HG03175 (cell line): ENCODE data around the gene SLC43A3.
"Not testable (repeated sequence)": the region's sequence is repeated elsewhere in the genome, so short reads cannot be mapped to it uniquely, and the experiment has no call there.

Source experiments
- ATAC-seq: cut with Tn5 transposase; IDR thresholded peaks from one replicate; pipeline ENCODE4 v1.9.1; 2021; ENCODE audit warnings: mild to moderate bottlenecking, moderate library complexity; ENCODE audit not compliant: unreplicated experiment

SLC43A3 gene

GRCh38 chr11:57387289-57388030, 39.5 kb downstream of the SLC43A3 start:
- no peak for ATAC-seq

DNA sequence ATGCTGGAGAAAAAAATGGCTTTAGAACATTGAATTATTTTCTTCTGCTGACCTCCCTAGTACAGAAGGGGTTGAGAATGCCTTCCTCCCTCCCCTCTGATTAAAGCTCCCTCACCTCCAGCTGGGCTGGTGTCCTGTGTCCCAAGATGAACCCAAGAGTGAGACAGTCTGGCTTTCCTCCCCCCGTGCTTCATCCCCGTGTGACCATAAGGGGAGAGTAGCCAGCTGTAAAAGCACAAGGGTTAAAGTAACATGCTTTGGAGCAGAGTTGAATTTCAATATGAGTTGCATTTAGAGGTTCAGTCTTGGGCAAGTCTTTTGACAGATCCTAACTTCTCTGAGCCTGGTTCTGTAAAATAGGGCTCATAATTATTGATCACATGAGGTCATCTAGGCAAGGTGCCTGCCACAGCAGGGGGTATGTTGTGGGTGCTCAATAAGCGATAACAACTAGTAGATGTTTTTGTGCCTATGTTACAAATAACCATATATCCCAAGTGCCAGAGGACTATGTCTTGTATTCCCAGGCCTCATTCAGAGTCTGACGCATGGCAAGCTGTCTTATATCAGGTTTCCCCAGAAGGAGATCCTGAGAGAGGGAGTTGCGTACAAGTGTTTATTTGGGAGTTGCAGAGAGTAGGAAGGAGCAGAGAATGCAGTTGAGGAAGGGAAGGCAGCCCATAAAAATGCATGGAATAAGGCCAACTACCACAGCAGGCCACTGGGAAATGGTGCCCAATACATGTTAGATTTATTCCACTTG, 40.6 kb downstream of the SLC43A3 start:
- no peak for ATAC-seq

GRCh38 chr11:57380975-57381374, 45.9 kb downstream of the SLC43A3 start, which contains the start of gene PRG3:
TSS of gene PRG3 (minus strand) at chr11:57381150. CDS start at chr11:57380708, 442 bp downstream.
- ATAC-seq: no peak

DNA sequence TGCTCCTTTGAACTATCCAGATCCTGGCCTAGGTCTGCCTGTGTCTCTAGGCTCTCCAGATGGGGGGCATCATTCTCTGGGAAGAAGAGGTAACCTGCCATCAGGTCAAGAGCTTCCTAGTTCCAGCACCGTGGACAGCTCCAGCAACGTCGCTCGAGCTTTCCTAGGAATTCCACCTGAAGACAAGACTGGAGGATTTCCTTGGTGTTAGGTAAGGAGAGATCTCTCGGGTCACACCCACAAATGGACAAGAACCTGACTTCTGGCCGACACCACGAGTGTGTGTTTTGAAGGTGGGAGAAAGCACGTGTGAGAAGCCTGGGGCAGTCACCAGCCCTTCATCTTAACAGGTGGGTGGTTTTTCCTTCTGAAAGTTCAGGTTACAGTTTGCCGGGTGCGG, 47.2 kb downstream of the SLC43A3 start:
- ATAC-seq: no peak

- no peak for ATAC-seq
Observed at GRCh38 chr11:57378186-57378585, 48.7 kb downstream of the SLC43A3 start.

- ATAC-seq: no peak
Observed at GRCh38 chr11:57377107-57377506, 49.8 kb downstream of the SLC43A3 start.

DNA sequence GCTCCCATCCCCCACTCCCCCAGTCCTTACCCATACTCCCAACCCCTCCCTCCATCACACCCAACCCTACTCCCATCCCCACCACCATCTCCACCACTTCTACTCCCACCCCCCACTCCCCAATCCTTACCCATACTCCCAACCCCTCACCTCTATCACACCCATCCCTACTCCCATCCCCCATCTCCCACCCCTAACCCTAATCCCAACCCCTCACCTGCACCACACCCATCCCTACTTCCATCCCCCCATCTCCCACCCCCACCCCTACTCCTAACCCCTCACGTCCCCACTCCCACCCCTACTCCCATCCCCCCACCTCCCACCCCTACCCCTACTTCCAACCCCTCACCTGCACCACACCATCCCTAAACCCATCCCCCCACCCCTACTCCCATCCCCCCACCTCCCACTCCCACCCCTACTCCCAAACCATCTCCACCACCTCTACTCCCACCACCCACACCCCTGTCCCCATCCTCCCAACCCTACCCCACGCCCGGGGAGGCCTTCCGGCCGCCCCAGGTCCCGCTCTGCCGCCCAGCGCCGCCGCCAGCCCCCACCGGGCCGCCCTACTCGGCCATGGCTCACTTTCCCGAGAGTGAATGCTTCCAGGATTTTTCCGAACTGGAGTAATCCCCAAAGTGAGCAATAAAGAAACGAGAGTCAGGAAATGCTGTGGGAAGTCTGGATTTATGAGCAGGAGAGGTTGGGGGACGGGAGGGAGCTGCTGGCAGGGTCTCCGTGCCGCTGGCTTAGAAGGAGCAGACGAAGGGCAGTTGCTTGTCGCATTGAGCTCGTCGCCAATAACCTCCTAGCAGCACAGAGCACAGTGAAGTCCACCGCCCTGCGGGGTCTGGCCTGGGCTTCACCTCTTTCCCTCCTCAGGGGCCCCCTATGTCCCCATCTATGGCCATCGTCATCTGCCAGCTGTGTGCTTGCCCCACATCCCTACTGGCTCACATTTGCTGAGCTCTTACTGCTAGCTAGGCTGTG, 50.5 kb downstream of the SLC43A3 start:
- ATAC-seq: no peak

DNA sequence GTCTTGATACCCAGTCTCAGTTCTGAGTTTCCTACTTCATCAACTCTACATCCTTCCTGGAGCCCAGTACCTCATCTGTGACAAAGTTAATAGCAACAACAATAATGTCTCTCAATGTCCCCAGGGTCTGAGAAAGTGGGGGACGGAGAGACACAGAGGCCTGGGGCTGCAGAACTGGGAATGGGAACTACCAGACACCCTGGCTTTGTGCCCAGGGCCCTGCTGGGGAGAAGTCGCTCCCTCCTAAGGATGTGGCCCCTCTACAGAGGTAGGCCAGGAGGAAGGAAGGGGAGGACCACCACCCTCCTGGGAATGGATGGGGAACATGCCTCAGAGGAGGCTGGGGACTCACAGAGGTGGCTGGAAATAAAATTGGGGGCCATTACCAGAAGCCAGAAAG, 51.4 kb downstream of the SLC43A3 start:
- ATAC-seq: no peak

DNA sequence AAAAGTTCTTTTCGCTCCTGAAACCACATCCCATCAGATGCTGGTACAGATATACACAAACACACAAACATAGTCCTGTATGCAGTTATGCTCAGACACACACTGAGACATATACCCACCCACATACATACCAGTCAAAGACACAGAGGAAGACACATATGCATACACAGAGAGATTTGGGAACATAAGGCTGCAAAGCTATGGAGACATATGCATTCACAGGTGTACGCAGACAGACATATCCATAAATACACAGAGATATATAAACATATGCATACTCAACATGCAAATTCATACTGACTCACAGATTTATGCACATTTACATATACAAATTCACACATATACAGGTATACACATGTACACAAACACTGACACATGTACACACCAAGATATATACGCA, 52.0 kb downstream of the SLC43A3 start:
- ATAC-seq: no peak

DNA sequence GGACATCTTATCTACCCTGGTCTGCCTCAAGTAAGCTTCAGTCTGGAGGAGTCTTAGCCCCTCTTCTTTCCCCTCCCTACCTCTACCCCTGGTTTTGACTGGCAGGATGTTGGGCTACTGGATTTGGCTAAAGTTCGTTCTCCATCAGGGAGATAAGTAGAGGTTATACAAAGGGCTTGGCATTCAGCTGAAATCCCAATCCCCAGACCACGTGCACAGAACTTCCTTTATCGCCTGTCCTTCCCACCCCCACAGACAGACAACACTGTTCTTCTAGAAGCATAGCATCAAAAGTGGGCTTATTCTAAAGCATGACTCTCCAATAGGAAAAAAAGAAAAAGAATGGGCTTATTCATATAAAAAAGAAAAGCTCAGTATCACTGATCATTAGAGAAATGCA, 53.8 kb downstream of the SLC43A3 start:
- no peak for ATAC-seq

DNA sequence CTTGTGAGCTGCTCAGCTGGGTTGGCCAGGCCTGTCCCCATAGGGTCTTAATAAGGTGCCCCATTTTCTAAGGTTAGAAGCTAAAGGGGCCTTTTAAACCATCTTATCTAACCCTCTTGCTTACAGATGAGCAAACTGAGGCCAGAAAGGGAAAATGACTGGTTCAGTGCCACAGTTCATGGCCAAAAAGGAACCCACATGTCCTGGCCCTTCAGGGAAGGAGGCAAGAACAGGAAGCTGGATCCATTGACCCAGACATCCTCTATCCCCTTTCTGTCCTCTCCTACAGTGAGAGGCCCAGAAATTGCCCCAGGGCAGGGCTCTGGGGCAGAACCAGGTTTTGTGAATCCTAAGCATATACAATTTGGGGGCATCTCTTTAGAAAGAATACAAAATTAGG, 56.0 kb downstream of the SLC43A3 start:
- ATAC-seq: no peak

DNA sequence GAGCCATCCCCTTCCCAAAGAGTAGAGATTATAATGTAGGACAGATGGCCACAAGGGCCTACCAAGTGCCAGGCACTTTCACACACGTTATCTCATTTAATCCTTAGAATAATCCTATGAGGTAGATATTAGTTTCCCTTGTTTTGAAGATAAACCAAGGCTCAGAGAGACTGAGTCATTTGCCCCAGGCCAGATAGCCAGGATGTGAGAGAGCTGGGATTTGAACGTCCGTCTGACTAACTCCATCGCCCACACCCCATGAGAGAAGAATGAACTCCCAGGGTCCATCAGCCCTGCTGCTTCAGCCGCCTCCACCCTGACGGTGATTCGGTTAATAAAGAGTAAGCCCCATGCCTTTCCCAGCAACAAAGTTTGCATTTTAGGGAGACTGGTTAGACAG, 56.7 kb downstream of the SLC43A3 start:
- no peak for ATAC-seq

GRCh38 chr11:57368845-57369232, 58.1 kb downstream of the SLC43A3 start:
- no peak for ATAC-seq

GRCh38 chr11:57368106-57368844, 58.6 kb downstream of the SLC43A3 start:
- ATAC-seq: no peak

GRCh38 chr11:57364851-57365660, 61.9 kb downstream of the SLC43A3 start:
- no peak for ATAC-seq

DNA sequence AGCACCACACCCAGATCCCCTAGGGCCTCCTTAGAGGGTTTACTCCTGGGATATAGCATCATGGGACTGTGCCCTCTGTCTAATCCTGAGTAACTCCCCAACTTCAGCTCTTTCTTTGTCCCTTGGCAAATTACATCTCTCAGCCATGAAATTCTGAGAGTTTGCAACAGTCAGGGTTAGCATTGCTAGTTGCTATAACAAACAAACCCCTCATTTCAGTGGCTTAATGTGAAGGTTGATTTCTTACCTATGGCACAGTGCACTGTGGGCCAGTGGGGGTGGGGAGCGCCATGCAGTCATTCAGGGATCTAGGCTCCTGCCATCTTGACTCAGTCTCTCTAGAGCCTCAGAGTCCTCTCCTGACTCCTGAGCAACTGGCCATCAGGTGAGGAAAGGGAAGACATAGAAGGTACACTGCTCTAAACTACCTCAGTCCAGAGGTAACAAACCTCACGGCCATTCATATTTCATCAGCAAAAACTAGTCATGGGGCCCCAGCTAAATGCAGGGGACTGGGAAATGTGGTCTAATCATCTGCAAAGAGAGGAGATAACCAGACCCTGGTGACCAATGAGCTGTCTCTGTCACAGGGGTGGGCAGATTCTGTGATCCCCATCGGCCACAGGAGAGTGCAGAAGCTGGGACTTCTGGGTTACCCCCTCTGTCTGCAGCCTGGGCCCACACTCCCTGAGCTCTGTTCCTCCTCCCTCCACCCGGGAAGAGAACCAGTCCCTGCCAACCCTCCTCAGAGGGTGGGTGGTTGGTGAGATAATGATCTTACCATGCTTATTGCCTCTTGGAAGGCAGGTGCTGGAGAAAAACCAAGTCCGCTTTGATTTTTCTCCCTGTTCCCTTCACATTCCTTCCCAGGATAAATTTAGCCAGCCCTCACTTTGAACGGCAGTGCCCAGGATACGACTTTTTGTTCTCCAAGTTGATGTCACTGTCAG, 63.5 kb downstream of the SLC43A3 start:
- ATAC-seq: no peak

- no peak for ATAC-seq
Observed at GRCh38 chr11:57361926-57362325, 65.0 kb downstream of the SLC43A3 start.

DNA sequence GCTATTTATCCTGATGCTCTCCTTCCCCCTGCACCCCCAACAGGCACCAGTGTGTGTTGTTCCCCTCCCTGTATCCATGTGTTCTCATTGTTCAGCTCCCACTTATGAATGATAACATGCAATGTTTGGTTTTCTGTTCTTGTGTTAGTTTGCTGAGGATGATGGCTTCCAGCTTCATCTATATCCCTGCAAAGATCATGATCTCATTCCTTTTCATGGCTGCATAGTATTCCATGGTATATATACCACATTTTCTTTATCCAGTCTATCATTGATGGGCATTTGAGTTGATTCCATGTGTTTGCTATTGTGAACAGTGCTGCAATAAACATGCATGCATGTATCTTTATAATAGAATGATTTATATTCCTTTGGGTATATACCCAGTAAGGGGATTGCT, 65.5 kb downstream of the SLC43A3 start:
- ATAC-seq: not testable (repeated sequence)
